Thoracic aorta (tissue), 2 donors: ENCODE data around the gene ZCCHC8. TPM values are rescaled to one million over a fixed set of nuclear protein-coding genes. Genes with fewer than 3 reads are reported as not detected.
"Not testable (repeated sequence)": the region's sequence is repeated elsewhere in the genome, so short reads cannot be mapped to it uniquely, and the experiment has no call there.

Experiments used
- ATAC-seq: fragments of 150-250 bp; one replicate; pipeline ENCODE4 v1.8.0; 2017; ENCODE audit warnings: low read depth; ENCODE audit not compliant: insufficient number of reproducible peaks, low FRiP score
- DNase-seq: peaks from one replicate; pipeline ENCODE4 v3.0.0-alpha.2; 2020; ENCODE audit warnings: low spot score
- H3K27ac ChIP-seq, 2 donors: fragments of 200-600 bp; sonication (generic); 1 replicate in 1 of 2; 2 replicates in 1 of 2; pipeline ENCODE4 v1.5.1; 2016; ENCODE audit warnings: mild to moderate bottlenecking in 2 of 2, moderate library complexity in 2 of 2
- H3K27me3 ChIP-seq: fragments of 200-600 bp; sonication (generic); replicated peaks from 2 replicates; pipeline ENCODE4 v1.6.0; 2016; ENCODE audit warnings: mild to moderate bottlenecking; ENCODE audit not compliant: insufficient read depth
- H3K36me3 ChIP-seq: fragments of 200-600 bp; sonication (generic); one replicate; pipeline ENCODE4 v1.5.1; 2016
- H3K4me1 ChIP-seq, 2 donors: fragments of 200-600 bp; sonication (generic); 1 replicate in 1 of 2; 2 replicates in 1 of 2; pipeline versions ENCODE4 v1.5.1 to v1.6.0; 2016; ENCODE audit warnings: low read depth in 2 of 2, mild to moderate bottlenecking in 1 of 2; ENCODE audit not compliant: control insufficient read depth in 1 of 2
- H3K4me3 ChIP-seq: fragments of 200-600 bp; sonication (generic); 2 replicates; pipeline ENCODE4 v1.5.1; 2016; ENCODE audit warnings: mild to moderate bottlenecking
- H3K9me3 ChIP-seq: fragments of 200-600 bp; sonication (generic); 2 replicates; pipeline ENCODE4 v1.5.1; 2016
- CTCF ChIP-seq: fragments of 200-600 bp; sonication (generic); IDR thresholded peaks from one replicate; pipeline ENCODE4 v1.5.1; 2019; ENCODE audit warnings: antibody characterized with exemption
- total RNA-seq, 2 donors: library from RNA; depleted of rRNA; stranded (reverse); fragments of >200 nt; gene quantifications; one replicate each; pipeline versions ENCODE4 v1.1.0 to v1.2.3, GENCODE V29; 2016

Gene ZCCHC8
- total RNA-seq, 2 donors from 2014 or later = 16.2 to 33.4 TPM

- no peaks in the 10 kb centered on the region for H3K9me3 ChIP-seq
- H3K27ac ChIP-seq = no peak overlapping the region
- TF ChIP-seq CTCF = no peak
- DNase-seq (no peak), ATAC-seq (no peak)
- peaks cover 62% of the 10 kb centered on the region for H3K36me3 ChIP-seq
- no peaks in the 10 kb centered on the region for H3K27me3 ChIP-seq
- H3K4me3 ChIP-seq = no peak overlapping the region
- no peaks in the 10 kb centered on the region for H3K4me1 ChIP-seq
These were observed 11.7 kb downstream of the ZCCHC8 start for GRCh38 chr12:122489038-122489437.

GRCh38 chr12:122487807-122488206, 12.9 kb downstream of the ZCCHC8 start:
- not testable (repeated sequence) for ATAC-seq, H3K9me3 ChIP-seq, H3K4me3 ChIP-seq, H3K4me1 ChIP-seq, DNase-seq, H3K27ac ChIP-seq, H3K27me3 ChIP-seq
- H3K36me3 ChIP-seq = peaks cover 62% of the 10 kb centered on the region

GRCh38 chr12:122486805-122487426, 13.8 kb downstream of the ZCCHC8 start:
- TF ChIP-seq CTCF = no peak
- H3K27me3 ChIP-seq = no peaks in the 10 kb centered on the region
- no peak for ATAC-seq
- H3K9me3 ChIP-seq = no peaks in the 10 kb centered on the region
- H3K4me1 ChIP-seq = no peaks in the 10 kb centered on the region
- peaks cover 57% of the 10 kb centered on the region for H3K36me3 ChIP-seq
- H3K4me3 ChIP-seq = no peak overlapping the region
- H3K27ac ChIP-seq = no peak overlapping the region
- DNase-seq = no peak

- not testable (repeated sequence) for DNase-seq, H3K27ac ChIP-seq, H3K27me3 ChIP-seq, ATAC-seq, H3K9me3 ChIP-seq, H3K4me3 ChIP-seq, H3K4me1 ChIP-seq
- peaks cover 55% of the 10 kb centered on the region for H3K36me3 ChIP-seq
These were observed 14.4 kb downstream of the ZCCHC8 start for GRCh38 chr12:122486360-122486759.

- H3K36me3 ChIP-seq = peaks cover 56% of the 10 kb centered on the region
These were observed 16.3 kb downstream of the ZCCHC8 start for GRCh38 chr12:122484385-122484784.

GRCh38 chr12:122483969-122484368, 16.8 kb downstream of the ZCCHC8 start:
- Histone ChIP-seq H3K36me3 (peaks cover 57% of the 10 kb centered on the region), H3K9me3 (no peaks in the 10 kb centered on the region), H3K4me1 (no peaks in the 10 kb centered on the region), H3K27ac (no peak overlapping the region), H3K27me3 (no peaks in the 10 kb centered on the region), H3K4me3 (no peak overlapping the region)
- no peak for DNase-seq
- ATAC-seq = no peak
- no peak for TF ChIP-seq CTCF

More at GRCh38 chr12:122484385-122484784, 16.3 kb downstream of the ZCCHC8 start:
- not testable (repeated sequence) for H3K4me3 ChIP-seq, H3K27me3 ChIP-seq, H3K27ac ChIP-seq, H3K9me3 ChIP-seq, DNase-seq, H3K4me1 ChIP-seq, ATAC-seq

GRCh38 chr12:122481861-122482260, 18.9 kb downstream of the ZCCHC8 start:
- TF ChIP-seq CTCF = no peak
- Histone ChIP-seq H3K4me1 (no peaks in the 10 kb centered on the region), H3K4me3 (no peak overlapping the region), H3K9me3 (no peaks in the 10 kb centered on the region), H3K27me3 (no peaks in the 10 kb centered on the region), H3K27ac (no peak overlapping the region), H3K36me3 (peaks cover 60% of the 10 kb centered on the region)
- DNase-seq (no peak), ATAC-seq (no peak)
